ENCODE measurements around the gene P2RX6. TPM values are rescaled to one million over a fixed set of nuclear protein-coding genes. Genes with fewer than 3 reads are reported as not detected.

P2RX6 gene
- total RNA-seq, 1 donor from 2014 or later, result not detected

- Mint-ChIP-seq H3K4me1 (ENCODE audit: unreplicated experiment) (peaks cover 8% of the 10 kb centered on the region), H3K4me3 (ENCODE audit: unreplicated experiment) (no peak overlapping the region), H3K36me3 (ENCODE audit: low read depth, unreplicated experiment) (no peaks in the 10 kb centered on the region), H3K27ac (ENCODE audit: unreplicated experiment) (no peak overlapping the region), H3K9me3 (ENCODE audit: unreplicated experiment) (no peaks in the 10 kb centered on the region), H3K27me3 (ENCODE audit: unreplicated experiment) (peaks cover 19% of the 10 kb centered on the region)
- DNase-seq (ENCODE audit: low spot score), result no peak
- no peak for TF ChIP-seq CTCF (IDR thresholded peaks at IDR 0.05; ENCODE audit: unreplicated experiment)
Measured at GRCh38 chr22:20977516-20978170, 37.3 kb upstream of the P2RX6 start.

- H3K27me3 Mint-ChIP-seq (ENCODE audit: unreplicated experiment), result peaks cover 21% of the 10 kb centered on the region
- H3K27ac Mint-ChIP-seq (ENCODE audit: unreplicated experiment), result no peak overlapping the region
- H3K4me1 Mint-ChIP-seq (ENCODE audit: unreplicated experiment), result peaks cover 14% of the 10 kb centered on the region
- H3K36me3 Mint-ChIP-seq (ENCODE audit: low read depth, unreplicated experiment), result no peaks in the 10 kb centered on the region
- no peak for TF ChIP-seq CTCF (IDR thresholded peaks at IDR 0.05; ENCODE audit: unreplicated experiment)
- no peaks in the 10 kb centered on the region for H3K9me3 Mint-ChIP-seq (ENCODE audit: unreplicated experiment)
- DNase-seq (ENCODE audit: low spot score), result no peak
- no peak overlapping the region for H3K4me3 Mint-ChIP-seq (ENCODE audit: unreplicated experiment)
Measured at GRCh38 chr22:20978419-20978818, 36.5 kb upstream of the P2RX6 start.

GRCh38 chr22:20979243-20979809, 35.6 kb upstream of the P2RX6 start:
- no peak for TF ChIP-seq CTCF (IDR thresholded peaks at IDR 0.05; ENCODE audit: unreplicated experiment)
- peaks cover 21% of the 10 kb centered on the region for H3K27me3 Mint-ChIP-seq (ENCODE audit: unreplicated experiment)
- no peak overlapping the region for H3K4me3 Mint-ChIP-seq (ENCODE audit: unreplicated experiment)
- no peak overlapping the region for H3K27ac Mint-ChIP-seq (ENCODE audit: unreplicated experiment)
- H3K9me3 Mint-ChIP-seq (ENCODE audit: unreplicated experiment), result no peaks in the 10 kb centered on the region
- H3K36me3 Mint-ChIP-seq (ENCODE audit: low read depth, unreplicated experiment), result no peaks in the 10 kb centered on the region
- peak; percentile 45 for DNase-seq (ENCODE audit: low spot score)
- H3K4me1 Mint-ChIP-seq (ENCODE audit: unreplicated experiment), result peaks cover 14% of the 10 kb centered on the region

GRCh38 chr22:20979940-20980453, 35.0 kb upstream of the P2RX6 start:
- no peaks in the 10 kb centered on the region for H3K9me3 Mint-ChIP-seq (ENCODE audit: unreplicated experiment)
- peaks cover 14% of the 10 kb centered on the region for H3K4me1 Mint-ChIP-seq (ENCODE audit: unreplicated experiment)
- no peaks in the 10 kb centered on the region for H3K36me3 Mint-ChIP-seq (ENCODE audit: low read depth, unreplicated experiment)
- H3K4me3 Mint-ChIP-seq (ENCODE audit: unreplicated experiment), result peak overlapping the region; percentile 78
- no peak for TF ChIP-seq CTCF (IDR thresholded peaks at IDR 0.05; ENCODE audit: unreplicated experiment)
- peak overlapping the region; percentile 75 for H3K27ac Mint-ChIP-seq (ENCODE audit: unreplicated experiment)
- no peak for DNase-seq (ENCODE audit: low spot score)
- H3K27me3 Mint-ChIP-seq (ENCODE audit: unreplicated experiment), result peaks cover 21% of the 10 kb centered on the region

- peaks cover 14% of the 10 kb centered on the region for H3K4me1 Mint-ChIP-seq (ENCODE audit: unreplicated experiment)
- H3K27ac Mint-ChIP-seq (ENCODE audit: unreplicated experiment), result no peak overlapping the region
- H3K36me3 Mint-ChIP-seq (ENCODE audit: low read depth, unreplicated experiment), result no peaks in the 10 kb centered on the region
- DNase-seq (ENCODE audit: low spot score), result no peak
- H3K4me3 Mint-ChIP-seq (ENCODE audit: unreplicated experiment), result no peak overlapping the region
- H3K9me3 Mint-ChIP-seq (ENCODE audit: unreplicated experiment), result no peaks in the 10 kb centered on the region
- no peak for TF ChIP-seq CTCF (IDR thresholded peaks at IDR 0.05; ENCODE audit: unreplicated experiment)
- H3K27me3 Mint-ChIP-seq (ENCODE audit: unreplicated experiment), result peaks cover 16% of the 10 kb centered on the region
Measured at GRCh38 chr22:20980523-20980922, 34.4 kb upstream of the P2RX6 start.

All from endothelial cell (in vitro differentiated cells).